Measurements from ENCODE around the gene CGB2. TPM values are rescaled to one million over a fixed set of nuclear protein-coding genes. Genes with fewer than 3 reads are reported as not detected.
A peak's percentile ranks its signal among the peaks of the same experiment; 100 is the strongest.
"Not testable (repeated sequence)": the region's sequence is repeated elsewhere in the genome, so short reads cannot be mapped to it uniquely, and the experiment has no call there.

The CGB2 gene
- total and polyA plus RNA-seq, 2 experiments from 2014 or later = not detected

- Histone ChIP-seq H3K4me3 (peak overlapping the region; percentile 75), H3K9me2 (ENCODE audit: insufficient read depth) (no peaks in the 10 kb centered on the region), H3K4me2 (ENCODE audit: unreplicated experiment) (peak overlapping the region; percentile 87), H3K36me3 (ENCODE audit: low read depth) (no peaks in the 10 kb centered on the region), H3K4me1 (ENCODE audit: insufficient read depth) (peaks cover 9% of the 10 kb centered on the region), H2AFZ (peak overlapping the region; percentile 71), H3K79me2 (ENCODE audit: insufficient read depth) (no peaks in the 10 kb centered on the region), H4K20me1 (ENCODE audit: insufficient read depth) (no peaks in the 10 kb centered on the region), H3K27ac (no peak overlapping the region), H3K27me3 (replicated peaks; ENCODE audit: insufficient read depth) (no peaks in the 10 kb centered on the region), H3K9ac (peak overlapping the region; percentile 19; the same call in 1 of the 2 replicates), H3F3A (ENCODE audit: insufficient read depth) (no peaks in the 10 kb centered on the region), H3K9me3 (ENCODE audit: low read depth) (no peaks in the 10 kb centered on the region)
- TF ChIP-seq EZH2phosphoT487 (IDR thresholded peaks at IDR 0.05; ENCODE audit: insufficient read depth, low read depth) (no peak), EZH2 (IDR thresholded peaks at IDR 0.05; ENCODE audit: insufficient read depth, poor library complexity, severe bottlenecking) (no peak)
- in situ Hi-C loops (cut with MboI) = no loop called here
- 3 to 4% methylated on average over 31 to 41 of the region's 41 CpGs for WGBS, 2 experiments (ENCODE audit: low coverage in 1 of 2, low lambda C conversion rate in 2 of 2, missing lambda C conversion rate in 2 of 2)
- peak; percentile 77 for DNase-seq
These were observed 12.3 kb upstream of the CGB2 start for GRCh38 chr19:49019242-49019932.

DNA sequence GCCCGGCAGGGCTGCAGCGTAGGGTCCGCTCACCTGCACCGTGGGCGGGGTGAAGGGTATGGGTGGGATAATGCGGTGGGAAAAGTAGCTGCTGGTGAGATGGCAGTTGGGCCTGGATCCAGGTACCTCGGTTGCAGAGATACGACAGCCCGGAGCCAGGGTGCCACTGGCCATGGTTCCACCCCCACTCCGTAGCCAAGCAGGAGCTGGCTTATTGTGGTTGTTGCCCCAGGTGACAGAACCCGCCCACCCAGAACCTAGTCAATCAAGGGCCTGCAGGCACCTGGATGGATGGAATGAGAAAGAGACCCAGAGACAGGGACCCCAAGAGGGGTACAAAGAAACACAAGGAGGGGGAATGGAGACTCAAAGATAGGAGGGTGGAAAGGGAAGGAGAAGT is 11.3 kb upstream of the CGB2 start:
- Histone ChIP-seq H3K79me2 (ENCODE audit: insufficient read depth) (no peaks in the 10 kb centered on the region), H3F3A (ENCODE audit: insufficient read depth) (no peaks in the 10 kb centered on the region)
- WGBS, 2 experiments (ENCODE audit: low coverage in 1 of 2, low lambda C conversion rate in 2 of 2, missing lambda C conversion rate in 2 of 2) = 51 to 60% methylated on average over 11 of the region's 11 CpGs

GRCh38 chr19:49020931-49021895 is 10.5 kb upstream of the CGB2 start:
- peaks cover 9% of the 10 kb centered on the region for H3K4me1 ChIP-seq (ENCODE audit: insufficient read depth)
- in situ Hi-C loops (cut with MboI) = no loop called here
- H3K4me3 ChIP-seq = no peak overlapping the region
- no peaks in the 10 kb centered on the region for H3K79me2 ChIP-seq (ENCODE audit: insufficient read depth)
- no peak overlapping the region for H2AFZ ChIP-seq
- H3K4me2 ChIP-seq (ENCODE audit: unreplicated experiment) = no peak overlapping the region
- DNase-seq = peak; percentile 42
- H3F3A ChIP-seq (ENCODE audit: insufficient read depth) = no peaks in the 10 kb centered on the region
- no peaks in the 10 kb centered on the region for H3K9me3 ChIP-seq (ENCODE audit: low read depth)
- H4K20me1 ChIP-seq (ENCODE audit: insufficient read depth) = no peaks in the 10 kb centered on the region
- no peak overlapping the region for H3K9ac ChIP-seq
- H3K27ac ChIP-seq = no peak overlapping the region
- no peaks in the 10 kb centered on the region for H3K9me2 ChIP-seq (ENCODE audit: insufficient read depth)
- no peaks in the 10 kb centered on the region for H3K36me3 ChIP-seq (ENCODE audit: low read depth)
- H3K27me3 ChIP-seq (replicated peaks; ENCODE audit: insufficient read depth) = no peaks in the 10 kb centered on the region
- no peak for TF ChIP-seq EZH2 (IDR thresholded peaks at IDR 0.05; ENCODE audit: insufficient read depth, poor library complexity, severe bottlenecking)
- TF ChIP-seq EZH2phosphoT487 (IDR thresholded peaks at IDR 0.05; ENCODE audit: insufficient read depth, low read depth) = no peak
- WGBS, 2 experiments (ENCODE audit: low coverage in 1 of 2, low lambda C conversion rate in 2 of 2, missing lambda C conversion rate in 2 of 2) = 50 to 51% methylated on average over 16 of the region's 16 CpGs

More for the DNA sequence above, 11.3 kb upstream of the CGB2 start:
- TF ChIP-seq EZH2phosphoT487 (IDR thresholded peaks at IDR 0.05; ENCODE audit: insufficient read depth, low read depth) (no peak), EZH2 (IDR thresholded peaks at IDR 0.05; ENCODE audit: insufficient read depth, poor library complexity, severe bottlenecking) (no peak)
- Histone ChIP-seq H3K4me2 (ENCODE audit: unreplicated experiment) (no peak overlapping the region), H3K27me3 (replicated peaks; ENCODE audit: insufficient read depth) (no peaks in the 10 kb centered on the region), H2AFZ (no peak overlapping the region), H3K9me3 (ENCODE audit: low read depth) (no peaks in the 10 kb centered on the region), H3K4me1 (ENCODE audit: insufficient read depth) (peaks cover 9% of the 10 kb centered on the region), H3K9ac (no peak overlapping the region), H3K36me3 (ENCODE audit: low read depth) (no peaks in the 10 kb centered on the region), H3K4me3 (no peak overlapping the region), H4K20me1 (ENCODE audit: insufficient read depth) (no peaks in the 10 kb centered on the region), H3K9me2 (ENCODE audit: insufficient read depth) (no peaks in the 10 kb centered on the region), H3K27ac (no peak overlapping the region)
- in situ Hi-C loops (cut with MboI) = no loop called here
- DNase-seq = no peak

DNA sequence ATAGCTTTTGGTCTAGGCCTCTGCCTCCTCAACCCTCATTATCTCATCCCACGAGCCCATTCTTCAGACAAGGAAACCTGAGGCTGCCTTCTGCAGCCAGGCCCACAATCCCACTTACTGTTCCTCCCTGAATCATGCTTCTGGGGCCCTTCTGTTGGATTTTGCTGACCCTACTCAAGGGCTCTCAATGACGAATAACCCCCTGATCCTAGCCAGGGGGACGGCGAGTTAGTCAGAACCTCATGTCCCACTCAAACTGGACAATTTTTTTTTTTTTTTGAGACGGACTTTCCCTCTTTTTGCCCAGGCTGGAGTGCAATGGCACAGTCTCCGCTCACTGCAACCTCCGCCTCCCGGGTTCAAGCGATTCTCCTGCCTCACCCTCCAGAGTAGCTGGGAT is 9.6 kb upstream of the CGB2 start:
- no peak for TF ChIP-seq EZH2phosphoT487 (IDR thresholded peaks at IDR 0.05; ENCODE audit: insufficient read depth, low read depth)
- TF ChIP-seq EZH2 (IDR thresholded peaks at IDR 0.05; ENCODE audit: insufficient read depth, poor library complexity, severe bottlenecking) = no peak
- 86 to 88% methylated on average over 9 of the region's 9 CpGs for WGBS, 2 experiments (ENCODE audit: low coverage in 1 of 2, low lambda C conversion rate in 2 of 2, missing lambda C conversion rate in 2 of 2)
- no peak overlapping the region for H3K9ac ChIP-seq
- DNase-seq = no peak
- H4K20me1 ChIP-seq (ENCODE audit: insufficient read depth) = no peaks in the 10 kb centered on the region
- no peaks in the 10 kb centered on the region for H3K27me3 ChIP-seq (replicated peaks; ENCODE audit: insufficient read depth)
- no peaks in the 10 kb centered on the region for H3K9me3 ChIP-seq (ENCODE audit: low read depth)
- H3K4me1 ChIP-seq (ENCODE audit: insufficient read depth) = peaks cover 9% of the 10 kb centered on the region
- in situ Hi-C loops (cut with MboI) = no loop called here
- no peaks in the 10 kb centered on the region for H3K79me2 ChIP-seq (ENCODE audit: insufficient read depth)
- H3K9me2 ChIP-seq (ENCODE audit: insufficient read depth) = no peaks in the 10 kb centered on the region
- H3F3A ChIP-seq (ENCODE audit: insufficient read depth) = no peaks in the 10 kb centered on the region
- no peak overlapping the region for H3K4me3 ChIP-seq
- H2AFZ ChIP-seq = no peak overlapping the region
- no peak overlapping the region for H3K27ac ChIP-seq
- no peak overlapping the region for H3K4me2 ChIP-seq (ENCODE audit: unreplicated experiment)
- no peaks in the 10 kb centered on the region for H3K36me3 ChIP-seq (ENCODE audit: low read depth)

- H3K4me2 ChIP-seq (ENCODE audit: unreplicated experiment); H4K20me1 ChIP-seq (ENCODE audit: insufficient read depth); H3K36me3 ChIP-seq (ENCODE audit: low read depth); in situ Hi-C loops (cut with MboI); H3K79me2 ChIP-seq (ENCODE audit: insufficient read depth); H3K27me3 ChIP-seq (replicated peaks; ENCODE audit: insufficient read depth); H3K4me3 ChIP-seq; DNase-seq; H2AFZ ChIP-seq; H3K9me2 ChIP-seq (ENCODE audit: insufficient read depth); H3K9ac ChIP-seq; H3K27ac ChIP-seq; H3K4me1 ChIP-seq (ENCODE audit: insufficient read depth); H3F3A ChIP-seq (ENCODE audit: insufficient read depth); H3K9me3 ChIP-seq (ENCODE audit: low read depth): not testable (repeated sequence)
- 67 to 75% methylated on average over 1 to 2 of the region's 15 CpGs for WGBS, 2 experiments (ENCODE audit: low coverage in 1 of 2, low lambda C conversion rate in 2 of 2, missing lambda C conversion rate in 2 of 2)
These were observed 7.5 kb upstream of the CGB2 start, which contains the start of gene CGB3 for GRCh38 chr19:49024233-49024632. Gene CGB3, minus strand, starts transcription at chr19:49024333. Its CDS starts 362 bp downstream, at chr19:49023971.

- H3K79me2 ChIP-seq (ENCODE audit: insufficient read depth); DNase-seq; H3F3A ChIP-seq (ENCODE audit: insufficient read depth); H3K4me3 ChIP-seq; H3K9ac ChIP-seq; H3K27me3 ChIP-seq (replicated peaks; ENCODE audit: insufficient read depth); H3K27ac ChIP-seq; H3K36me3 ChIP-seq (ENCODE audit: low read depth); in situ Hi-C loops (cut with MboI); H3K9me2 ChIP-seq (ENCODE audit: insufficient read depth); H2AFZ ChIP-seq; H3K4me1 ChIP-seq (ENCODE audit: insufficient read depth); H4K20me1 ChIP-seq (ENCODE audit: insufficient read depth); H3K4me2 ChIP-seq (ENCODE audit: unreplicated experiment); H3K9me3 ChIP-seq (ENCODE audit: low read depth): not testable (repeated sequence)
- 80 to 93% methylated on average over 3 to 4 of the region's 6 CpGs for WGBS, 2 experiments (ENCODE audit: low coverage in 1 of 2, low lambda C conversion rate in 2 of 2, missing lambda C conversion rate in 2 of 2)
These were observed 6.6 kb upstream of the CGB2 start for GRCh38 chr19:49025088-49025487.
